ENCODE data around the gene TMEM253.

GRCh38 chr14:21054768-21055145 lies 46.1 kb upstream of the TMEM253 start:
- TF ChIP-seq, protein P1, sequence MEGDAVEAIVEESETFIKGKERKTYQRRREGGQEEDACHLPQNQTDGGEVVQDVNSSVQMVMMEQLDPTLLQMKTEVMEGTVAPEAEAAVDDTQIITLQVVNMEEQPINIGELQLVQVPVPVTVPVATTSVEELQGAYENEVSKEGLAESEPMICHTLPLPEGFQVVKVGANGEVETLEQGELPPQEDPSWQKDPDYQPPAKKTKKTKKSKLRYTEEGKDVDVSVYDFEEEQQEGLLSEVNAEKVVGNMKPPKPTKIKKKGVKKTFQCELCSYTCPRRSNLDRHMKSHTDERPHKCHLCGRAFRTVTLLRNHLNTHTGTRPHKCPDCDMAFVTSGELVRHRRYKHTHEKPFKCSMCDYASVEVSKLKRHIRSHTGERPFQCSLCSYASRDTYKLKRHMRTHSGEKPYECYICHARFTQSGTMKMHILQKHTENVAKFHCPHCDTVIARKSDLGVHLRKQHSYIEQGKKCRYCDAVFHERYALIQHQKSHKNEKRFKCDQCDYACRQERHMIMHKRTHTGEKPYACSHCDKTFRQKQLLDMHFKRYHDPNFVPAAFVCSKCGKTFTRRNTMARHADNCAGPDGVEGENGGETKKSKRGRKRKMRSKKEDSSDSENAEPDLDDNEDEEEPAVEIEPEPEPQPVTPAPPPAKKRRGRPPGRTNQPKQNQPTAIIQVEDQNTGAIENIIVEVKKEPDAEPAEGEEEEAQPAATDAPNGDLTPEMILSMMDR (conservative IDR thresholded peaks at IDR 0.05), result no peak
- no peak for TF ChIP-seq ZFX (IDR thresholded peaks at IDR 0.05)

All from C4-2B (cell line).